IMR-90 (cell line): ENCODE results near the gene PSMA8. TPM values are rescaled to one million over a fixed set of nuclear protein-coding genes. Genes with fewer than 3 reads are reported as not detected.

Source experiments
- ATAC-seq: fragments of 200-7000 bp; cut with Tn5 transposase; 2 replicates; pipeline ENCODE4 v1.9.1; 2020; ENCODE audit warnings: low read depth, mild to moderate bottlenecking, moderate library complexity
- BruUV-seq: library from RNA; stranded (reverse); fragments of 400-500 nt; replicated peaks from 2 replicates; lab custom pipeline; 2021; lab: Mats Ljungman, UMichigan
- CTCF ChIA-PET: fragments of 300-600 bp; formaldehyde crosslinking; extraction: SDS; loops from one replicate; lab custom pipeline; 2021; ENCODE audit warnings: antibody characterized with exemption; lab: Yijun Ruan, JAX
- POLR2A ChIA-PET: fragments of 300-600 bp; sonication (Branson Sonifier 250); formaldehyde crosslinking; loops from one replicate; lab custom pipeline; 2022; ENCODE audit warnings: antibody characterized with exemption; ENCODE audit not compliant: unreplicated experiment; lab: Charles Lee
- DNase-seq: peaks from one replicate; pipeline ENCODE4 v3.0.0; 2013
- H2AFZ ChIP-seq: replicated peaks from 2 replicates; pipeline ENCODE3; 2013; ENCODE audit warnings: low read length, mild to moderate bottlenecking; ENCODE audit not compliant: poor library complexity
- H2AK5ac ChIP-seq: 2 replicates; pipeline ENCODE4 v1.6.1; 2013; ENCODE audit warnings: low read depth, low read length, inconsistent platforms
- H2AK9ac ChIP-seq: replicated peaks from 2 replicates; pipeline ENCODE3; 2013; ENCODE audit warnings: mild to moderate bottlenecking, low read depth, low read length, moderate library complexity; ENCODE audit not compliant: poor library complexity
- H2BK120ac ChIP-seq: 2 replicates; pipeline ENCODE4 v1.6.1; 2013; ENCODE audit warnings: low read depth, low read length, inconsistent platforms
- H2BK15ac ChIP-seq: 3 replicates; pipeline ENCODE4 v1.6.1; 2013; ENCODE audit warnings: low read depth, low read length, inconsistent platforms
- H2BK20ac ChIP-seq: 2 replicates; pipeline ENCODE4 v1.6.1; 2013; ENCODE audit warnings: low read depth, mild to moderate bottlenecking, inconsistent platforms, low read length, moderate library complexity
- H2BK5ac ChIP-seq: 2 replicates; pipeline ENCODE4 v1.6.1; 2013; ENCODE audit warnings: mild to moderate bottlenecking, low read depth, low read length, inconsistent platforms; ENCODE audit not compliant: poor library complexity, severe bottlenecking
- H3K14ac ChIP-seq: replicated peaks from 2 replicates; pipeline ENCODE4 v1.6.1; 2013; ENCODE audit warnings: low read depth, low read length, inconsistent platforms
- H3K18ac ChIP-seq: 2 replicates; pipeline ENCODE4 v1.6.1; 2013; ENCODE audit warnings: low read depth, low read length, control low read depth
- H3K23ac ChIP-seq: 2 replicates; pipeline ENCODE4 v1.6.1; 2013; ENCODE audit warnings: low read depth, low read length, inconsistent platforms
- H3K27ac ChIP-seq: 2 replicates; pipeline ENCODE4 v1.5.1; 2013; ENCODE audit warnings: mild to moderate bottlenecking, control low read depth, low read length; ENCODE audit not compliant: insufficient read depth
- H3K27me3 ChIP-seq: 2 replicates; pipeline ENCODE4 v1.6.1; 2013; ENCODE audit warnings: low read length; ENCODE audit not compliant: control insufficient read depth, insufficient read depth
- H3K36me3 ChIP-seq: 2 replicates; pipeline ENCODE4 v1.6.1; 2013; ENCODE audit warnings: low read length, mixed read lengths; ENCODE audit not compliant: control insufficient read depth, insufficient read depth
- H3K4ac ChIP-seq: 2 replicates; pipeline ENCODE4 v1.6.1; 2013; ENCODE audit warnings: low read depth, low read length, inconsistent platforms
- H3K4me1 ChIP-seq: 2 replicates; pipeline ENCODE4 v1.6.1; 2013; ENCODE audit warnings: low read length, mixed read lengths; ENCODE audit not compliant: control insufficient read depth, insufficient read depth
- H3K4me2 ChIP-seq: 2 replicates; pipeline ENCODE4 v1.6.1; 2013; ENCODE audit warnings: low read depth, mild to moderate bottlenecking, control low read depth, low read length, moderate library complexity
- H3K4me3 ChIP-seq: 2 replicates; pipeline ENCODE4 v1.5.1; 2013; ENCODE audit warnings: low read depth, mild to moderate bottlenecking, control low read depth, low read length, moderate library complexity; ENCODE audit not compliant: insufficient read depth
- H3K56ac ChIP-seq: 2 replicates; pipeline ENCODE4 v1.6.1; 2013; ENCODE audit warnings: low read length, inconsistent platforms; ENCODE audit not compliant: insufficient read depth; ENCODE audit errors: extremely low read depth
- H3K79me1 ChIP-seq, 2 experiments: 2 replicates each; pipeline ENCODE4 v1.6.1; 2013; ENCODE audit warnings: low read length in 2 of 2, inconsistent platforms in 1 of 2, low read depth in 1 of 2
- H3K9ac ChIP-seq: 2 replicates; pipeline ENCODE4 v1.6.1; 2013; ENCODE audit warnings: low read depth, low read length, control low read depth
- H3K9me1 ChIP-seq: 2 replicates; pipeline ENCODE4 v1.6.1; 2013; ENCODE audit warnings: low read length, inconsistent platforms; ENCODE audit not compliant: insufficient read depth
- H3K9me3 ChIP-seq: 2 replicates; pipeline ENCODE4 v1.6.1; 2013; ENCODE audit warnings: low read length; ENCODE audit not compliant: control insufficient read depth, insufficient read depth
- H4K20me1 ChIP-seq: 2 replicates; pipeline ENCODE4 v1.6.1; 2013; ENCODE audit warnings: low read length, inconsistent platforms; ENCODE audit not compliant: insufficient read depth
- H4K5ac ChIP-seq: 2 replicates; pipeline ENCODE4 v1.6.1; 2013; ENCODE audit warnings: mild to moderate bottlenecking, low read depth, low read length, control low read depth
- H4K8ac ChIP-seq, 2 experiments: 2 replicates each; pipeline ENCODE4 v1.6.1; 2013; ENCODE audit warnings: low read depth in 2 of 2, low read length in 2 of 2, control low read depth in 1 of 2, inconsistent platforms in 1 of 2
- H4K91ac ChIP-seq: 2 replicates; pipeline ENCODE4 v1.6.1; 2013; ENCODE audit warnings: low read depth, low read length, inconsistent platforms; ENCODE audit not compliant: insufficient read depth
- BHLHE40 ChIP-seq: fragments of 150-350 bp; IDR thresholded peaks from 2 replicates; pipeline ENCODE4 v1.6.1; 2016; ENCODE audit warnings: mild to moderate bottlenecking, low read depth, low read length
- CEBPB ChIP-seq: IDR thresholded peaks from 2 replicates; pipeline ENCODE4 v1.6.1; 2012; ENCODE audit warnings: low read depth, low read length, improper control_type of control experiment
- CHD1 ChIP-seq: IDR thresholded peaks from 2 replicates; pipeline ENCODE4 v1.6.1; 2012; ENCODE audit warnings: low read depth, low read length, improper control_type of control experiment
- FOS ChIP-seq: fragments of 150-350 bp; IDR thresholded peaks from 2 replicates; pipeline ENCODE4 v1.6.1; 2016; ENCODE audit warnings: low read depth, low read length
- MAFK ChIP-seq: IDR thresholded peaks from 2 replicates; pipeline ENCODE4 v1.6.1; 2012; ENCODE audit warnings: low read depth, low read length, improper control_type of control experiment
- MAZ ChIP-seq: IDR thresholded peaks from 2 replicates; pipeline ENCODE4 v1.6.1; 2012; ENCODE audit warnings: low read depth, mild to moderate bottlenecking, low read length, improper control_type of control experiment, moderate library complexity, borderline replicate concordance
- MXI1 ChIP-seq: IDR thresholded peaks from 2 replicates; pipeline ENCODE4 v1.6.1; 2012; ENCODE audit warnings: low read depth, mild to moderate bottlenecking, low read length, moderate library complexity, borderline replicate concordance
- NFE2L2 ChIP-seq: fragments of 150-350 bp; IDR thresholded peaks from 2 replicates; pipeline ENCODE4 v1.6.1; 2016; ENCODE audit warnings: low read depth, mild to moderate bottlenecking, low read length
- POLR2A ChIP-seq: IDR thresholded peaks from 2 replicates; pipeline ENCODE4 v1.6.1; 2012; ENCODE audit warnings: mild to moderate bottlenecking, low read depth, low read length
- RAD21 ChIP-seq: IDR thresholded peaks from 2 replicates; pipeline ENCODE4 v1.6.1; 2012; ENCODE audit warnings: low read length, improper control_type of control experiment
- RCOR1 ChIP-seq: IDR thresholded peaks from 2 replicates; pipeline ENCODE4 v1.6.1; 2012; ENCODE audit warnings: mild to moderate bottlenecking, low read length, improper control_type of control experiment; ENCODE audit not compliant: insufficient replicate concordance
- RFX5 ChIP-seq: IDR thresholded peaks from 2 replicates; pipeline ENCODE4 v1.8.0; 2012; ENCODE audit warnings: low read depth, mild to moderate bottlenecking, low read length, moderate library complexity
- SMC3 ChIP-seq: fragments of 150-350 bp; IDR thresholded peaks from 2 replicates; pipeline ENCODE4 v1.6.1; 2016; ENCODE audit warnings: low read depth, mild to moderate bottlenecking, antibody characterized with exemption, low read length, moderate library complexity
- USF2 ChIP-seq: fragments of 150-350 bp; IDR thresholded peaks from 2 replicates; pipeline ENCODE4 v1.6.1; 2017; ENCODE audit warnings: mild to moderate bottlenecking, antibody characterized with exemption, low read length, low read depth
- dilution Hi-C: fragments of 300-500 bp; cut with HindIII; formaldehyde crosslinking; loops from one replicate; pipeline ENCODE4 v1.14.3; 2018; ENCODE audit warnings: low sequenced_read_pairs; ENCODE audit not compliant: unreplicated experiment
- in situ Hi-C: fragments of 300-500 bp; cut with MboI; formaldehyde crosslinking; loops from 3 replicates; pipeline ENCODE4 v1.14.3; 2019; ENCODE audit warnings: low sequenced_read_pairs, inconsistent platforms, mixed read lengths
- intact Hi-C: fragments of 100-400 bp; cut with micrococcal nuclease; formaldehyde crosslinking; loops from 2 replicates; pipeline ENCODE4 v1.10.0; 2022
- polyA plus RNA-seq, 3 experiments: library from polyadenylated mRNA; depleted of rRNA; stranded (reverse); fragments of >200 nt; gene quantifications; 2 replicates each; pipeline ENCODE4 v1.2.3, GENCODE V29; 2012; ENCODE audit warnings: low replicate concordance in 1 of 3
- total RNA-seq: library from RNA; depleted of rRNA; stranded (reverse); fragments of >200 nt; gene quantifications from 2 replicates; pipeline ENCODE4 v1.2.3, GENCODE V29; 2012
- TF ChIP-seq, protein P1 (sequence below): fragments of 150-350 bp; IDR thresholded peaks from 2 replicates; pipeline ENCODE4 v1.6.1; 2016; ENCODE audit warnings: low read depth, mild to moderate bottlenecking, low read length, moderate library complexity, borderline replicate concordance
- TF ChIP-seq, protein P2 (sequence below): conservative IDR thresholded peaks from 2 replicates; pipeline ENCODE4 v1.5.1; 2012; ENCODE audit warnings: mild to moderate bottlenecking, low read depth, low read length, improper control_type of control experiment

The PSMA8 gene
- total and polyA plus RNA-seq, 2 of the 4 experiments (the other 2 are of a cell fraction) = not detected

- no peak for ATAC-seq
- Histone ChIP-seq H3K4me3 (no peak overlapping the region), H2BK120ac (no peak overlapping the region), H3K9ac (no peak overlapping the region), H2AFZ (no peak overlapping the region), H3K14ac (no peak overlapping the region), H2BK20ac (no peak overlapping the region), H3K23ac (no peak overlapping the region), H3K27ac (no peak overlapping the region), H3K4me1 (no peaks in the 10 kb centered on the region), H2BK5ac (no peak overlapping the region), H3K18ac (no peak overlapping the region), H3K27me3 (no peaks in the 10 kb centered on the region), H2BK15ac (no peak overlapping the region), H3K4ac (no peak overlapping the region), H3K56ac (no peak overlapping the region), H3K9me3 (no peaks in the 10 kb centered on the region), H2AK9ac (no peak overlapping the region), H4K5ac (no peak overlapping the region), H4K20me1 (no peaks in the 10 kb centered on the region), H4K91ac (no peak overlapping the region), H3K4me2 (no peak overlapping the region), H3K79me1 (no peaks in the 10 kb centered on the region), H2AK5ac (no peak overlapping the region), H3K36me3 (no peaks in the 10 kb centered on the region), H3K9me1 (no peaks in the 10 kb centered on the region), H4K8ac (no peak overlapping the region)
- intact Hi-C loops = no loop called here
- POLR2A ChIA-PET = no interaction called here
- TF ChIP-seq RCOR1 (no peak), RAD21 (no peak), CEBPB (no peak), RFX5 (no peak), USF2 (no peak), MAZ (no peak), NFE2L2 (no peak), BHLHE40 (no peak), MAFK (no peak), CHD1 (no peak), POLR2A (no peak), SMC3 (no peak), MXI1 (no peak), FOS (no peak)
- TF ChIP-seq, protein P1, sequence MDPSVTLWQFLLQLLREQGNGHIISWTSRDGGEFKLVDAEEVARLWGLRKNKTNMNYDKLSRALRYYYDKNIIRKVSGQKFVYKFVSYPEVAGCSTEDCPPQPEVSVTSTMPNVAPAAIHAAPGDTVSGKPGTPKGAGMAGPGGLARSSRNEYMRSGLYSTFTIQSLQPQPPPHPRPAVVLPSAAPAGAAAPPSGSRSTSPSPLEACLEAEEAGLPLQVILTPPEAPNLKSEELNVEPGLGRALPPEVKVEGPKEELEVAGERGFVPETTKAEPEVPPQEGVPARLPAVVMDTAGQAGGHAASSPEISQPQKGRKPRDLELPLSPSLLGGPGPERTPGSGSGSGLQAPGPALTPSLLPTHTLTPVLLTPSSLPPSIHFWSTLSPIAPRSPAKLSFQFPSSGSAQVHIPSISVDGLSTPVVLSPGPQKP = no peak
- TF ChIP-seq, protein P2, sequence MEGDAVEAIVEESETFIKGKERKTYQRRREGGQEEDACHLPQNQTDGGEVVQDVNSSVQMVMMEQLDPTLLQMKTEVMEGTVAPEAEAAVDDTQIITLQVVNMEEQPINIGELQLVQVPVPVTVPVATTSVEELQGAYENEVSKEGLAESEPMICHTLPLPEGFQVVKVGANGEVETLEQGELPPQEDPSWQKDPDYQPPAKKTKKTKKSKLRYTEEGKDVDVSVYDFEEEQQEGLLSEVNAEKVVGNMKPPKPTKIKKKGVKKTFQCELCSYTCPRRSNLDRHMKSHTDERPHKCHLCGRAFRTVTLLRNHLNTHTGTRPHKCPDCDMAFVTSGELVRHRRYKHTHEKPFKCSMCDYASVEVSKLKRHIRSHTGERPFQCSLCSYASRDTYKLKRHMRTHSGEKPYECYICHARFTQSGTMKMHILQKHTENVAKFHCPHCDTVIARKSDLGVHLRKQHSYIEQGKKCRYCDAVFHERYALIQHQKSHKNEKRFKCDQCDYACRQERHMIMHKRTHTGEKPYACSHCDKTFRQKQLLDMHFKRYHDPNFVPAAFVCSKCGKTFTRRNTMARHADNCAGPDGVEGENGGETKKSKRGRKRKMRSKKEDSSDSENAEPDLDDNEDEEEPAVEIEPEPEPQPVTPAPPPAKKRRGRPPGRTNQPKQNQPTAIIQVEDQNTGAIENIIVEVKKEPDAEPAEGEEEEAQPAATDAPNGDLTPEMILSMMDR = no peak
- no TSS peak for BruUV-seq
- in situ Hi-C loops = no loop called here
- dilution Hi-C loops = no loop called here
- CTCF ChIA-PET = no interaction called here
- no peak for DNase-seq
Observed at GRCh38 chr18:26176134-26176533, 42.5 kb downstream of the PSMA8 start.
